ENCODE results near the gene ABHD6. TPM values are rescaled to one million over a fixed set of nuclear protein-coding genes. Genes with fewer than 3 reads are reported as not detected.
"Not testable (repeated sequence)": the region's sequence is repeated elsewhere in the genome, so short reads cannot be mapped to it uniquely, and the experiment has no call there.

The ABHD6 gene
- total RNA-seq, 2 donors from 2014 or later: 13.2 to 16.9 TPM

- 94% methylated on average over 4 of the region's 4 CpGs for WGBS
- no peak for DNase-seq (ENCODE audit: low spot score)
- Histone ChIP-seq H3K27ac (no peak overlapping the region), H3K4me1 (replicated peaks) (no peaks in the 10 kb centered on the region), H3K9me3 (no peaks in the 10 kb centered on the region), H3K27me3 (replicated peaks; ENCODE audit: insufficient read depth) (no peaks in the 10 kb centered on the region), H3K36me3 (no peaks in the 10 kb centered on the region), H3K4me3 (no peak overlapping the region)
- intact Hi-C loops (cut with DNase I): no loop called here
- TF ChIP-seq CTCF (IDR thresholded peaks at IDR 0.05) (no peak), POLR2AphosphoS5 (IDR thresholded peaks at IDR 0.05) (no peak), POLR2A (IDR thresholded peaks at IDR 0.05) (no peak)
Observed at GRCh38 chr3:58241306-58242044, 3.9 kb downstream of the ABHD6 start.

GRCh38 chr3:58242340-58242739, 4.7 kb downstream of the ABHD6 start:
- 62% methylated on average over 1 of the region's 1 CpG for WGBS
- H3K36me3 ChIP-seq: no peaks in the 10 kb centered on the region
- no peak overlapping the region for H3K27ac ChIP-seq
- H3K4me1 ChIP-seq (replicated peaks): no peaks in the 10 kb centered on the region
- DNase-seq (ENCODE audit: low spot score): no peak
- no peaks in the 10 kb centered on the region for H3K9me3 ChIP-seq
- H3K4me3 ChIP-seq: no peak overlapping the region
- intact Hi-C loops (cut with DNase I): no loop called here
- TF ChIP-seq POLR2AphosphoS5 (IDR thresholded peaks at IDR 0.05) (no peak), CTCF (IDR thresholded peaks at IDR 0.05) (no peak), POLR2A (IDR thresholded peaks at IDR 0.05) (no peak)
- H3K27me3 ChIP-seq (replicated peaks; ENCODE audit: insufficient read depth): no peaks in the 10 kb centered on the region

- H3K36me3 ChIP-seq; H3K4me3 ChIP-seq; H3K4me1 ChIP-seq (replicated peaks); H3K9me3 ChIP-seq; H3K27me3 ChIP-seq (replicated peaks; ENCODE audit: insufficient read depth); H3K27ac ChIP-seq; intact Hi-C loops (cut with DNase I); DNase-seq (ENCODE audit: low spot score): not testable (repeated sequence)
- 81% methylated on average over 4 of the region's 4 CpGs for WGBS
Observed at GRCh38 chr3:58242860-58243259, 5.3 kb downstream of the ABHD6 start.

- no peaks in the 10 kb centered on the region for H3K4me1 ChIP-seq (replicated peaks)
- no peaks in the 10 kb centered on the region for H3K9me3 ChIP-seq
- no peak overlapping the region for H3K4me3 ChIP-seq
- H3K27ac ChIP-seq: no peak overlapping the region
- no peak for DNase-seq (ENCODE audit: low spot score)
- 92% methylated on average over 6 of the region's 6 CpGs for WGBS
- intact Hi-C loops (cut with DNase I): no loop called here
- H3K27me3 ChIP-seq (replicated peaks; ENCODE audit: insufficient read depth): no peaks in the 10 kb centered on the region
- no peaks in the 10 kb centered on the region for H3K36me3 ChIP-seq
- TF ChIP-seq POLR2A (IDR thresholded peaks at IDR 0.05) (no peak), CTCF (IDR thresholded peaks at IDR 0.05) (no peak), POLR2AphosphoS5 (IDR thresholded peaks at IDR 0.05) (no peak)
Observed at GRCh38 chr3:58243976-58244585, 6.5 kb downstream of the ABHD6 start.

- intact Hi-C loops (cut with DNase I): no loop called here
Observed at GRCh38 chr3:58246148-58247047, 8.8 kb downstream of the ABHD6 start.

More at GRCh38 chr3:58246148-58247047, 8.8 kb downstream of the ABHD6 start:
- no peak overlapping the region for H3K4me3 ChIP-seq
- H3K36me3 ChIP-seq: no peaks in the 10 kb centered on the region
- H3K27me3 ChIP-seq (replicated peaks; ENCODE audit: insufficient read depth): no peaks in the 10 kb centered on the region
- no peak overlapping the region for H3K27ac ChIP-seq
- H3K4me1 ChIP-seq (replicated peaks): no peaks in the 10 kb centered on the region
- 76% methylated on average over 8 of the region's 8 CpGs for WGBS
- TF ChIP-seq POLR2AphosphoS5 (IDR thresholded peaks at IDR 0.05) (no peak), POLR2A (IDR thresholded peaks at IDR 0.05) (no peak), CTCF (IDR thresholded peaks at IDR 0.05) (no peak)
- DNase-seq (ENCODE audit: low spot score): no peak
- H3K9me3 ChIP-seq: no peaks in the 10 kb centered on the region

Measured in prostate gland (tissue), 2 donors.